Astrocyte (in vitro differentiated cells and primary cell): Measurements from ENCODE around the gene POLR3F. TPM values are rescaled to one million over a fixed set of nuclear protein-coding genes. Genes with fewer than 3 reads are reported as not detected.
A peak's percentile ranks its signal among the peaks of the same experiment; 100 is the strongest.

Source experiments
- DNase-seq: peaks from one replicate; pipeline ENCODE4 v3.0.0-alpha.2; 2010; ENCODE audit warnings: low read depth
- FAIRE-seq: peaks from 2 replicates; lab custom pipeline; 2011; peaks lifted over from hg19 to GRCh38; lab: Jason Lieb, UNC
- H2AFZ ChIP-seq: 2 replicates; pipeline ENCODE4 v1.6.0; 2012; ENCODE audit warnings: low read depth, low read length, inconsistent platforms
- H3K27ac ChIP-seq: 2 replicates; pipeline ENCODE4 v1.5.1; 2011; ENCODE audit warnings: low read depth, low read length, inconsistent platforms
- H3K27me3 ChIP-seq: 2 replicates; pipeline ENCODE4 v1.6.0; 2011; ENCODE audit warnings: low read length, inconsistent platforms; ENCODE audit not compliant: insufficient read depth
- H3K36me3 ChIP-seq: 2 replicates; pipeline ENCODE4 v1.5.1; 2011; ENCODE audit warnings: low read length, inconsistent platforms; ENCODE audit not compliant: insufficient read depth
- H3K4me1 ChIP-seq: 2 replicates; pipeline ENCODE4 v1.5.1; 2011; ENCODE audit warnings: low read length, inconsistent platforms; ENCODE audit not compliant: insufficient read depth
- H3K4me2 ChIP-seq: 2 replicates; pipeline ENCODE4 v1.6.0; 2012; ENCODE audit warnings: low read length, inconsistent platforms
- H3K4me3 ChIP-seq: 2 replicates; pipeline ENCODE4 v1.5.1; 2011; ENCODE audit warnings: low read depth, mild to moderate bottlenecking, low read length, inconsistent platforms; ENCODE audit not compliant: insufficient read depth
- H3K79me2 ChIP-seq: 2 replicates; pipeline ENCODE4 v1.6.0; 2012; ENCODE audit warnings: mild to moderate bottlenecking, low read length, inconsistent platforms; ENCODE audit not compliant: insufficient read depth
- H3K9ac ChIP-seq: 2 replicates; pipeline ENCODE4 v1.6.0; 2012; ENCODE audit warnings: mild to moderate bottlenecking, low read length, inconsistent platforms
- H3K9me3 ChIP-seq: 2 replicates; pipeline ENCODE4 v1.5.1; 2012; ENCODE audit warnings: low read depth, mild to moderate bottlenecking, low read length, inconsistent platforms; ENCODE audit not compliant: insufficient read depth
- H4K20me1 ChIP-seq: 2 replicates; pipeline ENCODE4 v1.6.0; 2012; ENCODE audit warnings: low read length, inconsistent platforms; ENCODE audit not compliant: insufficient read depth
- H3K27ac Mint-ChIP-seq: one replicate; pipeline ENCODE4 v1.8.0; 2021; ENCODE audit warnings: mild to moderate bottlenecking, mixed read lengths; ENCODE audit not compliant: unreplicated experiment
- H3K27me3 Mint-ChIP-seq: one replicate; pipeline ENCODE4 v1.8.0; 2021; ENCODE audit warnings: low read depth, mixed read lengths; ENCODE audit not compliant: unreplicated experiment
- H3K36me3 Mint-ChIP-seq: one replicate; pipeline ENCODE4 v1.8.0; 2021; ENCODE audit warnings: low read depth, mixed read lengths; ENCODE audit not compliant: unreplicated experiment
- H3K4me1 Mint-ChIP-seq: one replicate; pipeline ENCODE4 v1.8.0; 2021; ENCODE audit warnings: low read depth, mixed read lengths; ENCODE audit not compliant: unreplicated experiment
- H3K4me3 Mint-ChIP-seq: one replicate; pipeline ENCODE4 v1.8.0; 2021; ENCODE audit warnings: mild to moderate bottlenecking, moderate library complexity, mixed read lengths; ENCODE audit not compliant: unreplicated experiment
- H3K9me3 Mint-ChIP-seq: one replicate; pipeline ENCODE4 v1.8.0; 2021; ENCODE audit warnings: mild to moderate bottlenecking, mixed read lengths; ENCODE audit not compliant: unreplicated experiment
- EZH2 ChIP-seq: IDR thresholded peaks from 2 replicates; pipeline ENCODE4 v1.6.1; 2012; ENCODE audit warnings: mild to moderate bottlenecking, low read length, inconsistent platforms; ENCODE audit not compliant: insufficient read depth
- total RNA-seq: library from RNA; stranded (reverse); gene quantifications from 2 replicates; pipeline ENCODE4 v1.2.1, GENCODE V29; 2021
- TF ChIP-seq, protein P1 (sequence below): IDR thresholded peaks from 2 replicates; pipeline ENCODE4 v1.5.1; 2011; ENCODE audit warnings: low read depth, mild to moderate bottlenecking, inconsistent platforms, low read length, moderate library complexity; ENCODE audit not compliant: insufficient read depth

POLR3F gene
- total RNA-seq, 1 donor from 2014 or later, result 12.8 TPM

DNA sequence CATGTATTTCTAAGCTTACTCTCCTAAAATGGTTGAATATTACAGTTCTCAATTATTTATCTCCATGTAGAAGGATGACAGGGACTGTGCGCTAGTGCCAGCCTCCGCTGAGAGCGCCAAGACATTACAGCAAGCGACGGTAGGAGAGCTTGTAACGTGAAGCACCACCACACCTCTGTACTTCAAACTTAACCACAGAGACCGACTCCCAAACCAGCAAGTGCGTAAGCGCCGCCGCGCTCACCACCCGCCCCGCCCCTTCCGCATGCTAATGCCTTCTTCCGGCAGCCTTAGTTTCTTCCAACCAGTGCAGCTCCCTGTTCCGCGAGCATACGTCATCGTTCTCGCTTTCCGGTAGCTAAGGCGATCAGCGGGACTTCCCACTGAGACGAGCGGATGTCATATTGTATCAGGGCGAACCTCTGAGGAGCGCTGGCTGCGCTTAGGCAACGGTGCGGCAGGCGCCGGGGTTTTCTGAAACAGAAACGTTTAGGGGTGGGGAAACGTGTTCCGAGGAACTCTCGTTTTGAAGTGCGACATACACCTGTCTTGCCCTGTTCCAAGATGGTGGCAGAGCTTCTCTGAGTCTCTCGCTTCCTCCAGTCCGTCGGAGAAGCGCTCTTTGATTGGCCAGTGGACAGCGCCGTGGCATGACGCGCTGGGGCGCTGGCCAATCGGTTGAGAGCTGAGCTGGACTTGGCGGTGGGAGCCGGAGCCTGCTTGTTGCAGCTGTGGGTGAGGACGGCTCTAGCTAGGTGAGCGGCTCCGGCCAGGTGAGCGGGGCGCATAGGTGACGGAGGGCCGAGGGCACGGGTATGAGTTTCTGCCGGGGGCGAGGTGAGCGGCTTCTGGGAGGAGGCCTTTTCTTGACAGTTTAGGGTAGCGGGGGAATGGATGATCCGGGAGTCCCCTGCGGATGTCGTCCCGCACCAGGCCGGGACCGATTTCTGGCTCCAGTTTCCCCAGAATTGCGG, 40.3 kb downstream of the POLR3F start, which contains the start of gene SEC23B:
Gene SEC23B, plus strand, starts transcription at position 723 of the 974 bp plus-strand sequence. CDS start 2,896 bp downstream, outside the sequence.
- Mint-ChIP-seq H3K4me3 (peak within 1 kb of the TSS; percentile 100), H3K9me3 (no peaks in the 10 kb centered on the region), H3K36me3 (peaks cover 3% of the 10 kb centered on the region), H3K4me1 (peaks cover 9% of the 10 kb centered on the region), H3K27me3 (no peaks in the 10 kb centered on the region), H3K27ac (peak within 1 kb of the TSS; percentile 99)
- H3K4me2 ChIP-seq, result peak within 1 kb of the TSS; percentile 95
- H2AFZ ChIP-seq, result peak within 1 kb of the TSS; percentile 95
- peak within 1 kb of the TSS; percentile 96 for H3K27ac ChIP-seq
- no peaks in the 10 kb centered on the region for H3K9me3 ChIP-seq
- H3K4me3 ChIP-seq, result peak within 1 kb of the TSS; percentile 93
- peak within 1 kb of the TSS; percentile 88 for H3K9ac ChIP-seq
- H3K4me1 ChIP-seq, result peaks cover 8% of the 10 kb centered on the region
- TF ChIP-seq, protein P1, sequence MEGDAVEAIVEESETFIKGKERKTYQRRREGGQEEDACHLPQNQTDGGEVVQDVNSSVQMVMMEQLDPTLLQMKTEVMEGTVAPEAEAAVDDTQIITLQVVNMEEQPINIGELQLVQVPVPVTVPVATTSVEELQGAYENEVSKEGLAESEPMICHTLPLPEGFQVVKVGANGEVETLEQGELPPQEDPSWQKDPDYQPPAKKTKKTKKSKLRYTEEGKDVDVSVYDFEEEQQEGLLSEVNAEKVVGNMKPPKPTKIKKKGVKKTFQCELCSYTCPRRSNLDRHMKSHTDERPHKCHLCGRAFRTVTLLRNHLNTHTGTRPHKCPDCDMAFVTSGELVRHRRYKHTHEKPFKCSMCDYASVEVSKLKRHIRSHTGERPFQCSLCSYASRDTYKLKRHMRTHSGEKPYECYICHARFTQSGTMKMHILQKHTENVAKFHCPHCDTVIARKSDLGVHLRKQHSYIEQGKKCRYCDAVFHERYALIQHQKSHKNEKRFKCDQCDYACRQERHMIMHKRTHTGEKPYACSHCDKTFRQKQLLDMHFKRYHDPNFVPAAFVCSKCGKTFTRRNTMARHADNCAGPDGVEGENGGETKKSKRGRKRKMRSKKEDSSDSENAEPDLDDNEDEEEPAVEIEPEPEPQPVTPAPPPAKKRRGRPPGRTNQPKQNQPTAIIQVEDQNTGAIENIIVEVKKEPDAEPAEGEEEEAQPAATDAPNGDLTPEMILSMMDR, result no peak
- no peak for TF ChIP-seq EZH2
- DNase-seq, result peak; percentile 97
- peaks cover 24% of the 10 kb centered on the region for H3K36me3 ChIP-seq
- H3K79me2 ChIP-seq, result peaks cover 34% of the 10 kb centered on the region
- H3K27me3 ChIP-seq, result peaks cover 5% of the 10 kb centered on the region
- H4K20me1 ChIP-seq, result no peaks in the 10 kb centered on the region
- peak; percentile 80 for FAIRE-seq

DNA sequence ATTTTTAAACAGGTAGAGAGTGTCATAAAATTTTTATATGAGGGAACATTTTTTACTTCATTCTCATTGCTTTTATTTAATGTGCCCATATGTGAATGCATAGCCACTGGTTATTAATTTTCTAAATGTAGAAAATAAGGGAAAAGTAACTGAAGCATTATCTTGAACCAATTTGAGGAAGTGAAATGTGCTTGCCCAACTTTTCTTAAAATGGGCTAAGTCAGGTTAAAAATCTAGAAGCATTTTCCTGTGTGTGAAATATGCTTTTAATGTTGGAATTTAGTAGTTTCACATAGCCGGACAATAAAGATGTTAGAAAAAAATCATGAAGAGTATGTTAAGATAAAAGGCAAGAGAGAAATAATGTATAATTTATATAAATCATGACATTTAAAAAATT, 44.4 kb downstream of the POLR3F start:
- FAIRE-seq, result no peak
- Mint-ChIP-seq H3K27me3 (no peaks in the 10 kb centered on the region), H3K36me3 (peaks cover 6% of the 10 kb centered on the region), H3K27ac (no peak overlapping the region), H3K4me3 (no peak overlapping the region), H3K4me1 (peaks cover 9% of the 10 kb centered on the region), H3K9me3 (no peaks in the 10 kb centered on the region)
- peaks cover 38% of the 10 kb centered on the region for H3K36me3 ChIP-seq
- no peak overlapping the region for H3K27ac ChIP-seq
- H4K20me1 ChIP-seq, result peaks cover 8% of the 10 kb centered on the region
- DNase-seq, result no peak
- no peaks in the 10 kb centered on the region for H3K27me3 ChIP-seq
- H2AFZ ChIP-seq, result no peak overlapping the region
- no peak for TF ChIP-seq EZH2
- TF ChIP-seq, protein P1, result no peak
- no peak overlapping the region for H3K9ac ChIP-seq
- H3K79me2 ChIP-seq, result peaks cover 34% of the 10 kb centered on the region
- no peak overlapping the region for H3K4me2 ChIP-seq
- H3K9me3 ChIP-seq, result no peaks in the 10 kb centered on the region
- H3K4me1 ChIP-seq, result peaks cover 8% of the 10 kb centered on the region
- no peak overlapping the region for H3K4me3 ChIP-seq
